K562 (cell line): ENCODE results near the gene SRGAP3.

Experiments
- ARHGAP35 ChIP-seq: fragments of 450-650 bp; IDR thresholded peaks from 2 replicates; pipeline ENCODE4 v1.6.1; 2018; ENCODE audit not compliant: partially characterized antibody
- CTCF ChIP-seq, 3 experiments: IDR thresholded peaks in 2 of 3; conservative IDR thresholded peaks in 1 of 3; 2 replicates each; pipeline ENCODE4 v1.5.1; 2011 to 2012; ENCODE audit warnings: low read length in 3 of 3, mild to moderate bottlenecking in 3 of 3, control low read depth in 2 of 3, improper control_type of control experiment in 1 of 3, inconsistent platforms in 1 of 3, low read depth in 1 of 3, mixed read lengths in 1 of 3, moderate library complexity in 1 of 3; ENCODE audit not compliant: insufficient read depth in 2 of 3
- FOXM1 ChIP-seq, 2 experiments: fragments of 450-650 bp in 1 of 2; sonication (generic) in 1 of 2; formaldehyde crosslinking in 1 of 2; IDR thresholded peaks; 2 replicates each; pipeline versions ENCODE4 v1.6.1 to v1.9.0; 2017 to 2022; ENCODE audit warnings: low read depth in 2 of 2, mild to moderate bottlenecking in 2 of 2, missing genetic modification reagents in 1 of 2, moderate library complexity in 1 of 2
- RAD51 ChIP-seq: fragments of 450-650 bp; IDR thresholded peaks from 2 replicates; pipeline ENCODE4 v1.7.1; 2016; ENCODE audit warnings: low read depth, mild to moderate bottlenecking, borderline replicate concordance
- SRSF1 ChIP-seq: fragments of 200-400 bp; formaldehyde crosslinking; IDR thresholded peaks from 2 replicates; pipeline ENCODE4 v1.6.1; 2017; ENCODE audit warnings: mild to moderate bottlenecking, low read depth, low read length, moderate library complexity
- TF ChIP-seq, protein P1 (sequence below): fragments of 450-650 bp; IDR thresholded peaks from 2 replicates; pipeline ENCODE4 v1.6.1; 2018; ENCODE audit not compliant: partially characterized antibody

DNA sequence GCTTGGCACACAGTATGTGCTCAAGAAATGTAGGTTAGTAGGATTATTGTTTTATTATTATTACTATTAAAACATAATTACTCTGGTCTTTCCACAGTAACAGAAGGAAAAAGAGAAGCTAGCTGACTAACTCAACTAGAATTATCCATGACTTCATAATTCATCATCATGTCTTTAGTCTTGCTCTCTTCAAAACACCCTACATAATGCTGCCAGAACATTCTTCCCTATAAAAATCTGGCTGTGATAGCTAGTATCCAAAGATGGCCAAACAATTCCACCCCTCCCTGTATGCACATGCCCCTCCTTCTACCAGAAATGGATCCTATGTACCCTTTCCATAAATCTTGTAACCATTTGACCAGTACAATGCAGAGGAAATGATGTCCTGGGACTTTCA, 48.8 kb upstream of the SRGAP3 start:
- no peak for TF ChIP-seq FOXM1 (IDR thresholded peaks at IDR 0.05; ENCODE audit: low read depth)
- TF ChIP-seq FOXM1 (CRISPR knock-in tag; IDR thresholded peaks at IDR 0.05; ENCODE audit: low read depth), result no peak
- TF ChIP-seq CTCF (IDR thresholded peaks at IDR 0.05 in 2 of 3, conservative IDR thresholded peaks at IDR 0.05 in 1 of 3; ENCODE audit: insufficient read depth in 2 of 3, low read depth in 1 of 3, low read length in 3 of 3), result no peak
- no peak for TF ChIP-seq RAD51
- TF ChIP-seq ARHGAP35, result no peak
- TF ChIP-seq SRSF1, result no peak
- TF ChIP-seq, protein P1, sequence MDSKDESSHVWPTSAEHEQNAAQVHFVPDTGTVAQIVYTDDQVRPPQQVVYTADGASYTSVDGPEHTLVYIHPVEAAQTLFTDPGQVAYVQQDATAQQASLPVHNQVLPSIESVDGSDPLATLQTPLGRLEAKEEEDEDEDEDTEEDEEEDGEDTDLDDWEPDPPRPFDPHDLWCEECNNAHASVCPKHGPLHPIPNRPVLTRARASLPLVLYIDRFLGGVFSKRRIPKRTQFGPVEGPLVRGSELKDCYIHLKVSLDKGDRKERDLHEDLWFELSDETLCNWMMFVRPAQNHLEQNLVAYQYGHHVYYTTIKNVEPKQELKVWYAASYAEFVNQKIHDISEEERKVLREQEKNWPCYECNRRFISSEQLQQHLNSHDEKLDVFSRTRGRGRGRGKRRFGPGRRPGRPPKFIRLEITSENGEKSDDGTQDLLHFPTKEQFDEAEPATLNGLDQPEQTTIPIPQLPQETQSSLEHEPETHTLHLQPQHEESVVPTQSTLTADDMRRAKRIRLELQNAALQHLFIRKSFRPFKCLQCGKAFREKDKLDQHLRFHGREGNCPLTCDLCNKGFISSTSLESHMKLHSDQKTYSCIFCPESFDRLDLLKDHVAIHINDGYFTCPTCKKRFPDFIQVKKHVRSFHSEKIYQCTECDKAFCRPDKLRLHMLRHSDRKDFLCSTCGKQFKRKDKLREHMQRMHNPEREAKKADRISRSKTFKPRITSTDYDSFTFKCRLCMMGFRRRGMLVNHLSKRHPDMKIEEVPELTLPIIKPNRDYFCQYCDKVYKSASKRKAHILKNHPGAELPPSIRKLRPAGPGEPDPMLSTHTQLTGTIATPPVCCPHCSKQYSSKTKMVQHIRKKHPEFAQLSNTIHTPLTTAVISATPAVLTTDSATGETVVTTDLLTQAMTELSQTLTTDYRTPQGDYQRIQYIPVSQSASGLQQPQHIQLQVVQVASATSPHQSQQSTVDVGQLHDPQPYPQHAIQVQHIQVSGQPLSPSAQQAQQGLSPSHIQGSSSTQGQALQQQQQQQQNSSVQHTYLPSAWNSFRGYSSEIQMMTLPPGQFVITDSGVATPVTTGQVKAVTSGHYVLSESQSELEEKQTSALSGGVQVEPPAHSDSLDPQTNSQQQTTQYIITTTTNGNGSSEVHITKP, result no peak
